A673 (cell line): ENCODE results near the gene DNAJC1.

Source experiments
- EZH2 ChIP-seq: fragments of 200-600 bp; sonication (generic); IDR thresholded peaks from 2 replicates; pipeline ENCODE4 v1.6.1; 2017; ENCODE audit warnings: borderline replicate concordance, low read depth, mild to moderate bottlenecking, mixed read lengths, antibody characterized with exemption, low read length; ENCODE audit not compliant: poor library complexity, severe bottlenecking
- TF ChIP-seq, protein P1 (sequence below): fragments of 300-800, 200-600 bp; sonication (generic); conservative IDR thresholded peaks from 2 replicates; pipeline ENCODE4 v1.5.1; 2017; ENCODE audit warnings: low read depth, mild to moderate bottlenecking, antibody characterized with exemption, low read length, moderate library complexity, mixed read lengths

- TF ChIP-seq, protein P1, sequence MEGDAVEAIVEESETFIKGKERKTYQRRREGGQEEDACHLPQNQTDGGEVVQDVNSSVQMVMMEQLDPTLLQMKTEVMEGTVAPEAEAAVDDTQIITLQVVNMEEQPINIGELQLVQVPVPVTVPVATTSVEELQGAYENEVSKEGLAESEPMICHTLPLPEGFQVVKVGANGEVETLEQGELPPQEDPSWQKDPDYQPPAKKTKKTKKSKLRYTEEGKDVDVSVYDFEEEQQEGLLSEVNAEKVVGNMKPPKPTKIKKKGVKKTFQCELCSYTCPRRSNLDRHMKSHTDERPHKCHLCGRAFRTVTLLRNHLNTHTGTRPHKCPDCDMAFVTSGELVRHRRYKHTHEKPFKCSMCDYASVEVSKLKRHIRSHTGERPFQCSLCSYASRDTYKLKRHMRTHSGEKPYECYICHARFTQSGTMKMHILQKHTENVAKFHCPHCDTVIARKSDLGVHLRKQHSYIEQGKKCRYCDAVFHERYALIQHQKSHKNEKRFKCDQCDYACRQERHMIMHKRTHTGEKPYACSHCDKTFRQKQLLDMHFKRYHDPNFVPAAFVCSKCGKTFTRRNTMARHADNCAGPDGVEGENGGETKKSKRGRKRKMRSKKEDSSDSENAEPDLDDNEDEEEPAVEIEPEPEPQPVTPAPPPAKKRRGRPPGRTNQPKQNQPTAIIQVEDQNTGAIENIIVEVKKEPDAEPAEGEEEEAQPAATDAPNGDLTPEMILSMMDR = no peak
- TF ChIP-seq EZH2 = no peak
Measured at GRCh38 chr10:21801609-21802008, 201.9 kb downstream of the DNAJC1 start.
